Heart right ventricle (tissue), 16 donors: ENCODE results near the gene MS4A10. TPM values are rescaled to one million over a fixed set of nuclear protein-coding genes. Genes with fewer than 3 reads are reported as not detected.
A peak's percentile ranks its signal among the peaks of the same experiment; 100 is the strongest.

Source experiments
- ATAC-seq, 8 donors: fragments of 200-7000 bp; cut with Tn5 transposase; one replicate each; pipeline ENCODE4 v1.9.1; 2020; ENCODE audit warnings: mild to moderate bottlenecking in 8 of 8, moderate library complexity in 8 of 8, moderate number of reproducible peaks in 1 of 8
- DNase-seq, 2 donors: peaks; one replicate each; pipeline ENCODE4 v3.0.0-alpha.2; 2020
- H3K27ac ChIP-seq, 10 donors: fragments of 200-600 bp; sonication (generic) in 2 of 10; one replicate each; pipeline versions ENCODE4 v1.5.0 to v1.8.0; 2020 to 2022; ENCODE audit warnings: mild to moderate bottlenecking in 3 of 10
- H3K27me3 ChIP-seq, 7 donors: fragments of 200-600 bp; one replicate each; pipeline ENCODE4 v1.8.0; 2021 to 2022; ENCODE audit warnings: mild to moderate bottlenecking in 2 of 7
- H3K36me3 ChIP-seq, 9 donors: fragments of 200-600 bp; sonication (generic) in 1 of 9; one replicate each; pipeline versions ENCODE4 v1.5.0 to v1.8.0; 2020 to 2022; ENCODE audit warnings: mild to moderate bottlenecking in 2 of 9
- H3K4me1 ChIP-seq, 9 donors: fragments of 200-600 bp; sonication (generic) in 1 of 9; one replicate each; pipeline versions ENCODE4 v1.5.0 to v1.8.0; 2020 to 2022; ENCODE audit warnings: mild to moderate bottlenecking in 4 of 9
- H3K4me3 ChIP-seq, 10 donors: fragments of 200-600 bp; sonication (generic) in 2 of 10; one replicate each; pipeline versions ENCODE4 v1.5.0 to v1.8.0; 2020 to 2022; ENCODE audit warnings: mild to moderate bottlenecking in 7 of 10, moderate library complexity in 2 of 10
- H3K9me3 ChIP-seq, 11 donors: fragments of 200-600 bp in 10 of 11; sonication (generic) in 2 of 11; one replicate each; pipeline versions ENCODE4 v1.5.0 to v1.8.0; 2013 to 2022; ENCODE audit warnings: mild to moderate bottlenecking in 2 of 11, control low read depth in 1 of 11, moderate library complexity in 1 of 11
- CTCF ChIP-seq, 9 donors: fragments of 200-600 bp; sonication (generic) in 2 of 9; IDR thresholded peaks; one replicate each; pipeline versions ENCODE4 v1.5.0 to v1.8.0; 2021 to 2022; ENCODE audit warnings: antibody characterized with exemption in 9 of 9, mild to moderate bottlenecking in 5 of 9, moderate library complexity in 1 of 9
- WGBS, 2 donors: extraction: QIAGEN DNeasy Blood & Tissue Kit; methylation state at CpG; one replicate each; pipeline ENCODE4 v1.1.7; 2013; ENCODE audit warnings: inconsistent platforms in 1 of 2; 5-methylcytosine and 5-hydroxymethylcytosine counted together
- intact Hi-C, 10 donors: fragments of 100-400 bp; cut with DNase I; formaldehyde crosslinking; loops; one replicate each; pipeline versions ENCODE4 v1.11.1 to v1.14.2; 2022
- polyA plus RNA-seq, 2 donors: library from polyadenylated mRNA; stranded (reverse); fragments of 200-250 nt; gene quantifications; one replicate each; pipeline ENCODE4 v1.2.3, GENCODE V29; 2013
- total RNA-seq, 10 donors: library from RNA; stranded (reverse); fragmentation: NEBNext Ultra II Directional in 3 of 10; extraction: Animal tissue kit (Norgen Biotek cat#: 25700) in 3 of 10; gene quantifications; one replicate each; pipeline versions ENCODE4 v1.2.1 to v1.2.4, GENCODE V29; 2021 to 2023
- donor health status: Arrhythmogenic right ventricular cardiomyopathy.
- donor health status: ischemic (EF 13 %, LVEDD 7.1; RV severe dilation, severe dysfunction).
- donor health status: healthy with polysubstance abuse.
- donor health status: DM: no; HTN: yes; CAD: no.
- donor health status: DM: no; HTN: no; CAD: no.
- donor health status: ischemic (EF 25% LVEDD 6.9; RV normal size, moderate dysfunction).
- donor health status: ischemic (EF 25% LVEDD 5.7; RV mildly dilated, moderate dysfunction).
- donor health status: healthy.
- donor health status: DM: yes; HTN: yes; CAD: no.
- donor health status: Ischemic cardiomyopathy.
- donor health status: ischemic (EF 35%, LVEDD 5.7; RV mildly dilated, moderate dysfunction).
- donor health status: nonischemic (EF 11% LVEDD 7.7; RV severe dilation, severe dysfunction).
- donor health status: DM: yes; HTN: yes; CAD: no.
- donor health status: PGD.
- donor health status: ischemic (EF 29% LVEDD 5.4; RV normal size, mild dysfunction).
- donor health status: nonischemic (EF 23%, LVEDD 6.1; RV moderate dilation, normal function).

MS4A10 gene
- total and polyA plus RNA-seq, 12 donors, result not detected

- no peak for DNase-seq
Observed at GRCh38 chr11:60765355-60765754, 19.8 kb upstream of the MS4A10 start.

GRCh38 chr11:60766547-60766946 lies 18.6 kb upstream of the MS4A10 start:
- ATAC-seq, result no peak

More at GRCh38 chr11:60765355-60765754, 19.8 kb upstream of the MS4A10 start:
- WGBS, 2 donors, result 89 to 90% methylated on average over 5 of the region's 5 CpGs
- Histone ChIP-seq H3K27me3 (peaks cover 6 to 70% (median 29%) of the 10 kb centered on the region in 7 donors), H3K36me3 (no peaks in the 10 kb centered on the region), H3K27ac (no peak overlapping the region), H3K4me1 (peaks cover 0 to 5% (median 0%) of the 10 kb centered on the region in 9 donors), H3K9me3 (no peaks in the 10 kb centered on the region), H3K4me3 (no peak overlapping the region)
- intact Hi-C loops, result loop anchor here in 1 of 10 donors (5.0 kb wide), 1 partner anchor 362 kb away; no protein-coding TSS in a partner anchor
- no peak for TF ChIP-seq CTCF (IDR thresholded peaks at IDR 0.05)
- no peak for ATAC-seq

GRCh38 chr11:60767388-60767811 lies 17.7 kb upstream of the MS4A10 start:
- ATAC-seq, result peak in 1 of 8 donors; percentile 31

More at GRCh38 chr11:60766547-60766946, 18.6 kb upstream of the MS4A10 start:
- H3K4me3 ChIP-seq, result no peak overlapping the region
- peaks cover 6 to 78% (median 36%) of the 10 kb centered on the region in 7 donors for H3K27me3 ChIP-seq
- TF ChIP-seq CTCF (IDR thresholded peaks at IDR 0.05), result no peak
- no peaks in the 10 kb centered on the region for H3K9me3 ChIP-seq
- H3K4me1 ChIP-seq, result peaks cover 0 to 4% (median 0%) of the 10 kb centered on the region in 9 donors
- intact Hi-C loops, result loop anchor here in 1 of 10 donors (5.0 kb wide), 1 partner anchor 361 kb away; no protein-coding TSS in a partner anchor
- no peaks in the 10 kb centered on the region for H3K36me3 ChIP-seq
- 77% methylated on average over 10 of the region's 10 CpGs for WGBS, 2 donors
- no peak overlapping the region for H3K27ac ChIP-seq
- DNase-seq, result no peak

GRCh38 chr11:60768202-60768601 lies 16.9 kb upstream of the MS4A10 start:
- DNase-seq (no peak), ATAC-seq (no peak)
- Histone ChIP-seq H3K4me3 (no peak overlapping the region), H3K27ac (no peak overlapping the region), H3K36me3 (no peaks in the 10 kb centered on the region), H3K27me3 (peaks cover 6 to 70% (median 37%) of the 10 kb centered on the region in 7 donors), H3K9me3 (no peaks in the 10 kb centered on the region), H3K4me1 (no peaks in the 10 kb centered on the region)
- 89 to 92% methylated on average over 8 of the region's 8 CpGs for WGBS, 2 donors
- intact Hi-C loops, result loop anchor here in 1 of 10 donors (5.0 kb wide), 1 partner anchor 359 kb away; no protein-coding TSS in a partner anchor
- TF ChIP-seq CTCF (IDR thresholded peaks at IDR 0.05), result no peak

More at GRCh38 chr11:60767388-60767811, 17.7 kb upstream of the MS4A10 start:
- peaks cover 6 to 78% (median 37%) of the 10 kb centered on the region in 7 donors for H3K27me3 ChIP-seq
- no peak for DNase-seq
- no peak overlapping the region for H3K27ac ChIP-seq
- no peak overlapping the region for H3K4me3 ChIP-seq
- TF ChIP-seq CTCF (IDR thresholded peaks at IDR 0.05), result peak in 7 of 9 donors; percentile 25 to 54 (median 41)
- intact Hi-C loops, result loop anchor here in 1 of 10 donors (5.0 kb wide), 1 partner anchor 360 kb away; no protein-coding TSS in a partner anchor
- no peaks in the 10 kb centered on the region for H3K4me1 ChIP-seq
- WGBS, 2 donors, result 23 to 36% methylated on average over 26 of the region's 26 CpGs
- no peaks in the 10 kb centered on the region for H3K9me3 ChIP-seq
- H3K36me3 ChIP-seq, result no peaks in the 10 kb centered on the region
